HG03039 (cell line): ENCODE data around the gene PCDHA5.
"Not testable (repeated sequence)": the region's sequence is repeated elsewhere in the genome, so short reads cannot be mapped to it uniquely, and the experiment has no call there.

Experiments
- ATAC-seq: cut with Tn5 transposase; IDR thresholded peaks from one replicate; pipeline ENCODE4 v1.9.1; 2021; ENCODE audit warnings: mild to moderate bottlenecking, moderate library complexity; ENCODE audit not compliant: unreplicated experiment

PCDHA5 gene

DNA sequence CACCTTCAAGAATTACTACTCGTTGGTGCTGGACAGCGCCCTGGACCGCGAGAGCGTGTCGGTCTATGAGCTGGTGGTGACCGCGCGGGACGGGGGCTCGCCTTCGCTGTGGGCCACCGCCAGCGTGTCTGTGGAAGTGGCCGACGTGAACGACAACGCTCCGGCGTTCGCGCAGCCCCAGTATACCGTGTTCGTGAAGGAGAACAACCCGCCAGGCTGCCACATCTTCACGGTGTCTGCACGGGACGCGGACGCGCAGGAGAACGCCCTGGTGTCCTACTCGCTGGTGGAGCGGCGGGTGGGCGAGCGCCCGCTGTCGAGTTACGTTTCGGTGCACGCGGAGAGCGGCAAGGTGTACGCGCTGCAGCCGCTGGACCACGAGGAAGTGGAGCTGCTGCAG, 1.6 kb downstream of the PCDHA5 start:
- ATAC-seq = not testable (repeated sequence)

DNA sequence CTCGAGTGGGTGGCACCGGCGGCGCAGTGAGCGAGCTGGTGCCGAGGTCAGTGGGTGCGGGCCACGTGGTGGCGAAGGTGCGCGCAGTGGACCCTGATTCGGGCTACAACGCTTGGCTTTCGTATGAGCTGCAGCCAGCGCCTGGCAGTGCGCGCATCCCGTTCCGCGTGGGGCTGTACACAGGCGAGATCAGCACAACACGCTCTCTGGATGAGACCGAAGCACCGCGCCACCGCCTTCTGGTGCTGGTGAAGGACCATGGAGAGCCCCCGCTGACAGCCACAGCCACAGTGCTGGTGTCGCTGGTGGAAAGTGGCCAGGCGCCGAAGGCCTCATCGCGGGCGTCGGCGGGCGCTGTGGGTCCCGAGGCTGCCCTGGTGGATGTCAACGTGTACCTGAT, 2.1 kb downstream of the PCDHA5 start:
- ATAC-seq = no peak

DNA sequence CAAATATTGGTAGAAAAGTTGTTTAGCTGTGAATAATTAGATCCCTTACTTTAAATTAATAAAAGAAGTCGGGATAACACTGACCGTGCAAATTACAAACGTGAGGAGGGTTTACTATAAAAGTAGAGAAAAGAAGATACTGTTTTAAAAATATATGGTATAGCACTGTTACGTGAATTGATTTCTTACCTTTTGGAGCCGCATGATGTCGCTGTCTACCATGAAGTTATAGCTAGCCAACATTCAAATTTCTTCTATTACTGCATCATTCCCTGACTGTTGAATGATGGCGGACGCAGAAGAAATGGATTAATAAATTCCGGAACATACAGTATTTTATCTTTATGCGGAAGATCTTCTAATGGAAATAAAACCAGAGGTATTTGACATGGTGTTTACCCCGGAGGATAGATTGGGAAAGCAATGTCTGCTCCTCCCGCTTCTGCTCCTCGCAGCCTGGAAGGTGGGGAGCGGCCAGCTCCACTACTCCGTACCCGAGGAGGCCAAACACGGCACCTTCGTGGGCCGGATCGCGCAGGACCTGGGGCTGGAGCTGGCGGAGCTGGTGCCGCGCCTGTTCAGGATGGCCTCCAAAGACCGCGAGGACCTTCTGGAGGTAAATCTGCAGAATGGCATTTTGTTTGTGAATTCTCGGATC, 6.4 kb downstream of the PCDHA5 start, which contains the start of gene PCDHA6:
Gene PCDHA6 (plus strand): TSS at position 257 of the 658 bp plus-strand sequence. CDS start 132 bp downstream, at position 389.
- ATAC-seq = no peak

DNA sequence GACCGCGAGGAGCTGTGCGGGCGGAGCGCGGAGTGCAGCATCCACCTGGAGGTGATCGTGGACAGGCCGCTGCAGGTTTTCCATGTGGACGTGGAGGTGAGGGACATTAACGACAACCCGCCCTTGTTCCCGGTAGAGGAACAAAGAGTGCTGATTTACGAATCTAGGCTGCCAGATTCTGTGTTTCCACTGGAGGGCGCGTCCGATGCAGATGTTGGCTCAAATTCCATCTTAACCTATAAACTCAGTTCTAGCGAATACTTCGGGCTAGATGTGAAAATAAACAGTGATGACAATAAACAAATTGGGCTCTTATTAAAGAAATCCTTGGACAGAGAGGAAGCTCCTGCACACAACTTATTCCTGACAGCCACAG, 6.9 kb downstream of the PCDHA5 start:
- ATAC-seq = no peak

DNA sequence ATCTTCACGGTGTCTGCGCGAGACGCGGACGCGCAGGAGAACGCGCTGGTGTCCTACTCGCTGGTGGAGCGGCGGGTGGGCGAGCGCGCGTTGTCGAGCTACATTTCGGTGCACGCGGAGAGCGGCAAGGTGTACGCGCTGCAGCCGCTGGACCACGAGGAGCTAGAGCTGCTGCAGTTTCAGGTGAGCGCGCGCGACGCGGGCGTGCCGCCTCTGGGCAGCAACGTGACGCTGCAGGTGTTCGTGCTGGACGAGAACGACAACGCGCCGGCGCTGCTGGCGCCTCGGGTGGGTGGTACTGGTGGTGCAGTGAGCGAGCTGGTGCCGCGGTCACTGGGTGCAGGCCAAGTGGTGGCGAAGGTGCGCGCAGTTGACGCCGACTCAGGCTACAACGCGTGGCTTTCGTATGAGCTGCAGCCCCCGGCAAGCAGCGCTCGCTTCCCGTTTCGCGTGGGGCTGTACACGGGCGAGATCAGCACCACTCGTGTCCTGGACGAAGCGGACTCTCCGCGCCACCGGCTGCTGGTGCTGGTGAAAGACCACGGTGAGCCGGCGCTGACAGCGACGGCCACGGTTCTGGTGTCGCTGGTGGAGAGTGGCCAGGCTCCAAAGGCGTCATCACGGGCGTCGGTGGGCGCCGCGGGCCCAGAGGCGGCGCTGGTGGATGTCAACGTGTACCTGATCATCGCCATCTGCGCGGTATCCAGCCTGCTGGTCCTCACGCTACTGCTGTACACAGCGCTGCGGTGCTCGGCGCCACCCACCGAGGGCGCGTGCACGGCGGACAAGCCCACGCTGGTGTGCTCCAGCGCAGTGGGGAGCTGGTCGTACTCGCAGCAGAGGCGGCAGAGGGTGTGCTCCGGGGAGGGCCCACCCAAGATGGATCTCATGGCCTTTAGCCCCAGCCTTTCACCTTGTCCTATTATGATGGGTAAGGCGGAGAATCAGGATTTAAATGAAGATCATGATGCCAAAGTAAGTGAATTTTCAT, 8.4 kb downstream of the PCDHA5 start:
- ATAC-seq = not testable (repeated sequence)

DNA sequence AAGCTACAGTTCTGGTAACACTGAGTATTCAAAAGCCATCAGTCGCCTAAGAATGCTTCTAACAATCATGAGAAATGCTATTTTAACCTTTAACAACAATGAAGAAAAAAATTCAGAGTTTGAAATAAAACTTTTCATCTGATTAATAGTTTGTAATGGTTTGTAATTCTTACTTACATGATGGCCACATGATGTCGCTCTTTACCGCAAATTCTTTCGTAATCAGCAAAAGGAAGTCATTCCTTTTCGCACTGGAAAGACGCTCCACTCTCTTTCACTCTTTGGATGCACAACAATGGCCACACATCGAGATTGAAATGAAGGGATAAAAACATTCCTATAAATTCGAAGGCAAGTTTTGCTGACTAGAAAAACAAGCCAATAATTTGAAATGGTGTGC, 12.6 kb downstream of the PCDHA5 start, which contains the start of gene PCDHA7:
Gene PCDHA7 (plus strand): TSS at position 277 of the 400 bp plus-strand sequence. CDS start 115 bp downstream, at position 392.
- no peak for ATAC-seq

DNA sequence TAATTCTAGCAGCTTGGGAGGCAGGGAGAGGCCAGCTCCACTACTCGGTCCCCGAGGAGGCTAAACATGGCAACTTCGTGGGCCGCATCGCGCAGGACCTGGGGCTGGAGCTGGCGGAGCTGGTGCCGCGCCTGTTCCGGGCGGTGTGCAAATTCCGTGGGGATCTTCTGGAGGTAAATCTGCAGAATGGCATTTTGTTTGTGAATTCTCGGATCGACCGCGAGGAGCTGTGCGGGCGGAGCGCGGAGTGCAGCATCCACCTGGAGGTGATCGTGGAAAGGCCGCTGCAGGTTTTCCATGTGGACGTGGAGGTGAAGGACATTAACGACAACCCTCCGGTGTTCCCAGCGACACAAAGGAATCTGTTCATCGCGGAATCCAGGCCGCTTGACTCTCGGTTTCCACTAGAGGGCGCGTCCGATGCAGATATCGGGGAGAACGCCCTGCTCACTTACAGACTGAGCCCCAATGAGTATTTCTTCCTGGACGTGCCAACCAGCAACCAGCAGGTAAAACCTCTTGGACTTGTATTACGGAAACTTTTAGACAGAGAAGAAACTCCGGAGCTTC, 13.1 kb downstream of the PCDHA5 start:
- not testable (repeated sequence) for ATAC-seq

DNA sequence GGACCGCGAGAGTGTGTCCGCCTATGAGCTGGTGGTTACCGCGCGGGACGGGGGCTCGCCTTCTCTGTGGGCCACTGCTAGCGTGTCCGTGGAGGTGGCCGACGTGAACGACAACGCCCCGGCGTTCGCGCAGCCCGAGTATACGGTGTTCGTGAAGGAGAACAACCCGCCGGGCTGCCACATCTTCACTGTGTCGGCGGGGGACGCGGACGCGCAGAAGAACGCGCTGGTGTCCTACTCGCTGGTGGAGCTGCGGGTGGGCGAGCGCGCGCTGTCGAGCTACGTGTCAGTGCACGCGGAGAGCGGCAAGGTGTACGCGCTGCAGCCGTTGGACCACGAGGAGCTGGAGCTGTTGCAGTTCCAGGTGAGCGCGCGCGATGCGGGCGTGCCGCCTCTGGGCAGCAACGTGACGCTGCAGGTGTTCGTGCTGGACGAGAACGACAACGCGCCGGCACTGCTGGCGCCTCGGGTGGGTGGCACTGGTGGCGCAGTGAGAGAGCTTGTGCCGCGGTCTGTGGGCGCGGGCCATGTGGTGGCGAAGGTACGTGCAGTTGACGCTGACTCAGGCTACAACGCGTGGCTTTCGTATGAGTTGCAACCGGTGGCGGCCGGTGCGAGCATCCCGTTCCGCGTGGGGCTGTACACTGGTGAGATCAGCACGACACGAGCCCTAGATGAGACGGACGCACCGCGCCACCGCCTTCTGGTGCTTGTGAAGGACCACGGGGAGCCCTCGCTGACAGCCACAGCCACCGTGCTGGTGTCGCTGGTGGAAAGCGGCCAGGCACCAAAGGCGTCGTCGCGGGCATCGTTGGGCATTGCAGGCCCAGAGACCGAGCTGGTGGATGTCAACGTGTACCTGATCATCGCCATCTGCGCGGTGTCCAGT, 14.5 kb downstream of the PCDHA5 start:
- ATAC-seq = no peak

DNA sequence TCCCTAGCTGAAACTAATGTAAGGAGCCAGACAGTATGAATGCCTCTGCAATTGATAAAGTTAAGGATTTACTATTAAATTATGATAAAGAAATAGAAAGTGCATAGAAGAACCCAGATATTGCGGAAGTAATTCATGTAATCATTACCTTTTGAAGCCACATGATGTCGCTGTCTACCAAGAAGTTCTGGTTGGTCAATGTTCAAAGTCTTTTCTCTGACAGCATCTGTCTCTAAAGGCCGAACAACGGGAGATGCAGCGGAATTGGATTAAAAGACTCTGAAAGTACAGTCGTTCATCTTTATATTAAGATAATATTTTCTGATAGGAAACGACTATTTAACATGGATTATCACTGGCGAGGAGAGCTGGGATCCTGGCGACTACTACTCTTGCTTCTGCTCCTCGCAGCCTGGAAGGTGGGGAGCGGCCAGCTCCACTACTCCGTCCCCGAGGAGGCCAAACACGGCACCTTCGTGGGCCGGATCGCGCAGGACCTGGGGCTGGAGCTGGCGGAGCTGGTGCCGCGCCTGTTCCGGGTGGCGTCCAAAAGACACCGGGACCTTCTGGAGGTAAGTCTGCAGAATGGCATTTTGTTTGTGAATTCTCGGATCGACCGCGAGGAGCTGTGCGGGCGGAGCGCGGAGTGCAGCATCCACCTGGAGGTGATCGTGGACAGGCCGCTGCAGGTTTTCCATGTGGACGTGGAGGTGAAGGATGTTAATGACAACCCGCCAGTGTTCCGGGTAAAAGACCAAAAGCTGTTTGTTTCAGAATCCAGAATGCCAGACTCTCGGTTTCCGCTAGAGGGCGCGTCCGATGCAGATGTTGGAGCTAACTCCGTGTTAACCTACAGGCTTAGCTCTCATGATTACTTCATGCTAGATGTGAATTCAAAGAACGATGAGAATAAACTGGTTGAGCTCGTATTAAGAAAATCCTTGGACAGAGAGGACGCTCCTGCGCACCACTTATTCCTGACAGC, 19.9 kb downstream of the PCDHA5 start, which contains the start of gene PCDHA8:
Gene PCDHA8 (plus strand): TSS at position 210 of the 985 bp plus-strand sequence. CDS start 135 bp downstream, at position 345.
- ATAC-seq = no peak

DNA sequence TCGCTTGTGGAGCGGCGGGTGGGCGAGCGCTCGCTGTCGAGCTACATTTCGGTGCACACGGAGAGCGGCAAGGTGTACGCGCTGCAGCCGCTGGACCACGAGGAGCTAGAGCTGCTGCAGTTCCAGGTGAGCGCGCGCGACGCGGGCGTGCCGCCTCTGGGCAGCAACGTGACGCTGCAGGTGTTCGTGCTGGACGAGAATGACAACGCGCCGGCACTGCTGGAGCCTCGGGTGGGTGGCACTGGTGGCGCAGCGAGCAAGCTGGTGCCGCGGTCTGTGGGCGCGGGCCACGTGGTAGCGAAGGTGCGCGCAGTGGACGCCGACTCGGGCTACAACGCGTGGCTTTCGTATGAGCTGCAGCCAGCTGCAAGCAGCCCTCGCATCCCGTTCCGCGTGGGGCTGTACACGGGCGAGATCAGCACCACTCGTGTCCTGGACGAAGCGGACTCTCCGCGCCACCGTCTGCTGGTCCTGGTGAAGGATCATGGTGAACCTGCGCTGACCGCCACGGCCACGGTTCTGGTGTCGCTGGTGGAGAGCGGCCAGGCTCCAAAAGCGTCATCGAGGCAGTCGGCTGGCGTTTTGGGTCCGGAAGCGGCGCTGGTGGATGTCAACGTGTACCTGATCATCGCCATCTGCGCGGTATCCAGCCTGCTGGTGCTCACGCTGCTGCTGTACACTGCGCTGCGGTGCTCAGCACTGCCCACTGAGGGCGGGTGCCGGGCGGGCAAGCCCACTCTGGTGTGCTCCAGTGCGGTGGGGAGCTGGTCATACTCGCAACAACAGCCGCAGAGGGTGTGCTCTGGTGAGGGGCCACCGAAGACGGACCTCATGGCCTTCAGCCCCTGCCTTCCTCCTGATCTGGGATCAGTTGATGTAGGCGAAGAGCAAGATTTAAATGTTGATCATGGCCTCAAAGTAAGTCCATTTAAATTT, 21.7 kb downstream of the PCDHA5 start:
- no peak for ATAC-seq

DNA sequence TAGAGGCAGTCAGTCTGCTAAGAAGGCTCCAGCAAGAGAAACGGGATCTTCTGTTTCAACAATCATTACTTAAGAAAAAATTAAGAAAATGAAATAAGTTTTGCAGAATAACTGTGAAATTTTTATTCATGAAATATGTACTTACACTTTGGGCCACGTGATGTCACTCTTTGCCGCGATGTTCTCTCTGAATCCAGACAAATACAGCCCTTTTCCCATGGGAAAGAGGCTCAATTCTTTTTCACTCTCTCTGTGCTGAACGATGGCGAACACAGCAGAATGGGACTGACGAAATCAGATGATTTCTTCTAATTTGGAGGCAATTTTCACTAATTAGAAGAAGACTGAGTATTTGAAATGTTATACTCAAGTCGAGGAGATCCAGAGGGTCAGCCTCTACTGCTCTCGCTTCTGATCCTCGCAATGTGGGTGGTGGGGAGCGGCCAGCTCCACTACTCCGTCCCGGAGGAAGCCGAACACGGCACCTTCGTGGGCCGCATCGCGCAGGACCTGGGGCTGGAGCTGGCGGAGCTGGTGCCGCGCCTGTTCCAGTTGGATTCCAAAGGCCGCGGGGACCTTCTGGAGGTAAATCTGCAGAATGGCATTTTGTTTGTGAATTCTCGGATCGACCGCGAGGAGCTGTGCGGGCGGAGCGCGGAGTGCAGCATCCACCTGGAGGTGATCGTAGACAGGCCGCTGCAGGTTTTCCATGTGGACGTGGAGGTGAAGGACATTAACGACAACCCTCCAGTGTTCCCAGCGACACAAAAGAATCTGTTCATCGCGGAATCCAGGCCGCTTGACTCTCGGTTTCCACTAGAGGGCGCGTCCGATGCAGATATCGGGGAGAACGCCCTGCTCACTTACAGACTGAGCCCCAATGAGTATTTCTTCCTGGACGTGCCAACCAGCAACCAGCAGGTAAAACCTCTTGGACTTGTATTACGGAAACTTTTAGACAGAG, 27.0 kb downstream of the PCDHA5 start, which contains the start of gene PCDHA9:
Gene PCDHA9 (plus strand): TSS at position 244 of the 964 bp plus-strand sequence. CDS start 114 bp downstream, at position 358.
- not testable (repeated sequence) for ATAC-seq

DNA sequence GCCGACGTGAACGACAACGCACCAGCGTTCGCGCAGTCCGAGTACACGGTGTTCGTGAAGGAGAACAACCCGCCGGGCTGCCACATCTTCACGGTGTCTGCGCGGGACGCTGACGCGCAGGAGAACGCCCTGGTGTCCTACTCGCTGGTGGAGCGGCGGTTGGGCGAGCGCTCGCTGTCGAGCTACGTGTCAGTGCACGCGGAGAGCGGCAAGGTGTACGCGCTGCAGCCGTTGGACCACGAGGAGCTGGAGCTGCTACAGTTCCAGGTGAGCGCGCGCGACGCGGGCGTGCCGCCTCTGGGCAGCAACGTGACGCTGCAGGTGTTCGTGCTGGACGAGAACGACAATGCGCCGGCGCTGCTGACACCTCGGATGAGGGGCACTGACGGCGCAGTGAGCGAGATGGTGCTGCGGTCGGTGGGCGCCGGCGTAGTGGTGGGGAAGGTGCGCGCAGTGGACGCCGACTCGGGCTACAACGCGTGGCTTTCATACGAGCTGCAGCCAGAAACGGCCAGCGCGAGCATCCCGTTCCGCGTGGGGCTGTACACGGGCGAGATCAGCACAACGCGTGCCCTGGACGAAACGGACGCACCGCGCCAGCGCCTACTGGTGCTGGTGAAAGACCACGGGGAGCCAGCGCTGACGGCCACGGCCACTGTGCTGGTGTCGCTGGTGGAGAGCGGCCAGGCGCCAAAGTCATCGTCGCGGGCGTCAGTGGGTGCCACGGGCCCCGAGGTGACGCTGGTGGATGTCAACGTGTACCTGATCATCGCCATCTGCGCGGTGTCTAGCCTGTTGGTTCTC, 28.6 kb downstream of the PCDHA5 start:
- ATAC-seq = not testable (repeated sequence)

DNA sequence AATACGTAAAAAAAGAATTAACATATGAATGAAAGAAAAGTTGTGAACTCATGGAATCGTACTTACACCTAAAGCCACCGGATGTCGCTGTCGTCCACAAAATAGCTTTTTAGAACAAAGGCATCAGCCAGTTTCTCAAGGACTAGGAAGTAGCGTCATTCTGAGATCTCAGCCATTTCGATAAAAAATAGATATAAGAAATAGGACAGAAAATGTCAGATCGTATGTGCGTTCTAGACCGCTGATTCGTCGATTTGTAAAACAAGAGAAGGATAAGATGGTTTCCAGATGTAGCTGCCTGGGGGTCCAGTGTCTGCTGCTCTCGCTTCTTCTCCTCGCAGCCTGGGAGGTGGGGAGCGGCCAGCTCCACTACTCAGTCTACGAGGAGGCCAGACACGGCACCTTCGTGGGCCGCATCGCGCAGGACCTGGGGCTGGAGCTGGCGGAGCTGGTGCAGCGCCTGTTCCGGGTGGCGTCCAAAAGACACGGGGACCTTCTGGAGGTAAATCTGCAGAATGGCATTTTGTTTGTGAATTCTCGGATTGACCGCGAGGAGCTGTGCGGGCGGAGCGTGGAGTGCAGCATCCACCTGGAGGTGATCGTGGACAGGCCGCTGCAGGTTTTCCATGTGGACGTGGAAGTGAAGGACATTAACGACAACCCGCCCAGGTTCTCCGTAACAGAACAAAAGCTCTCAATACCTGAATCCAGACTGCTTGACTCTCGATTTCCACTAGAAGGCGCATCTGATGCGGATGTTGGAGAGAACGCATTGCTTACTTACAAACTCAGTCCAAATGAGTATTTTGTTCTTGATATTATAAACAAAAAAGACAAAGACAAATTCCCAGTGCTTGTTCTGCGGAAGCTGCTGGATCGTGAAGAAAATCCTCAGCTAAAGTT, 34.6 kb downstream of the PCDHA5 start, which contains the start of gene PCDHA10:
Gene PCDHA10 (plus strand): TSS at position 126 of the 903 bp plus-strand sequence. CDS start 152 bp downstream, at position 278.
- no peak for ATAC-seq

DNA sequence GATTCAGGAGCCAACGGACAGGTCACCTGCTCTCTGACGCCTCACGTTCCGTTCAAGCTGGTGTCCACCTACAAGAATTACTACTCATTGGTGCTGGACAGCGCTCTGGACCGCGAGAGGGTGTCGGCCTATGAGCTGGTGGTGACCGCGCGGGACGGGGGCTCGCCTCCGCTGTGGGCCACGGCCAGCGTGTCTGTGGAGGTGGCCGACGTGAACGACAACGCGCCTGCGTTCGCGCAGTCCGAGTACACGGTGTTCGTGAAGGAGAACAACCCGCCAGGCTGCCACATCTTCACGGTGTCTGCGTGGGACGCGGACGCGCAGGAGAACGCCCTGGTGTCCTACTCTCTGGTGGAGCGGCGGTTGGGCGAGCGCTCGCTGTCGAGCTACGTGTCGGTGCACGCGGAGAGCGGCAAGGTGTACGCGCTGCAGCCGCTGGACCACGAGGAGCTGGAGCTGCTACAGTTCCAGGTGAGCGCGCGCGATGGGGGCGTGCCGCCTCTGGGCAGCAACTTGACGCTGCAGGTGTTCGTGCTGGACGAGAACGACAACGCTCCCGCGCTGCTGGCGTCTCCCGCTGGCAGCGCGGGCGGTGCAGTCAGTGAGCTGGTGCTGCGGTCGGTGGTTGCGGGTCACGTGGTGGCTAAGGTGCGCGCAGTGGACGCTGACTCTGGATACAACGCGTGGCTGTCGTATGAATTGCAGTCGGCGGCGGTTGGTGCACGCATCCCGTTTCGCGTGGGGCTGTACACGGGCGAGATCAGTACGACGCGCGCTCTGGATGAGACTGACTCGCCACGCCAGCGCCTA, 36.0 kb downstream of the PCDHA5 start:
- no peak for ATAC-seq
